MCF 10A (cell line): ENCODE results near the gene LRRC51. TPM values are rescaled to one million over a fixed set of nuclear protein-coding genes. Genes with fewer than 3 reads are reported as not detected.

ENCODE experiments used
- BruUV-seq: library from RNA; stranded (reverse); fragments of 400-500 nt; replicated peaks from 2 replicates; lab custom pipeline; 2021; lab: Mats Ljungman, UMichigan
- CTCF ChIA-PET: fragments of 300-600 bp; sonication (Branson Sonifier 250); formaldehyde crosslinking; extraction: SDS; loops from one replicate; lab custom pipeline; 2021; ENCODE audit warnings: antibody characterized with exemption, inconsistent platforms; lab: Yijun Ruan, JAX
- POLR2A ChIA-PET: fragments of 300-600, 350-650 bp; sonication (Branson Sonifier 250); formaldehyde crosslinking; extraction: SDS; loops from one replicate; lab custom pipeline; 2020; ENCODE audit warnings: antibody characterized with exemption, inconsistent platforms; lab: Yijun Ruan, JAX
- DNase-seq: peaks from one replicate; pipeline ENCODE4 v3.0.0-alpha.2; 2018; ENCODE audit not compliant: unreplicated experiment
- H3K27ac Mint-ChIP-seq: one replicate; pipeline ENCODE4 v1.8.0; 2022; ENCODE audit warnings: mild to moderate bottlenecking, low read depth, mixed read lengths; ENCODE audit not compliant: unreplicated experiment
- H3K27me3 Mint-ChIP-seq: one replicate; pipeline ENCODE4 v1.8.0; 2022; ENCODE audit warnings: mixed read lengths; ENCODE audit not compliant: insufficient read depth, unreplicated experiment
- H3K36me3 Mint-ChIP-seq: one replicate; pipeline ENCODE4 v1.8.0; 2022; ENCODE audit warnings: mild to moderate bottlenecking, moderate library complexity, mixed read lengths; ENCODE audit not compliant: insufficient read depth, unreplicated experiment
- H3K4me1 Mint-ChIP-seq: one replicate; pipeline ENCODE4 v1.8.0; 2022; ENCODE audit warnings: mixed read lengths; ENCODE audit not compliant: insufficient read depth, unreplicated experiment
- H3K4me3 Mint-ChIP-seq: one replicate; pipeline ENCODE4 v1.8.0; 2022; ENCODE audit warnings: mild to moderate bottlenecking, moderate library complexity, mixed read lengths; ENCODE audit not compliant: unreplicated experiment
- H3K9me3 Mint-ChIP-seq: one replicate; pipeline ENCODE4 v1.8.0; 2022; ENCODE audit warnings: mixed read lengths; ENCODE audit not compliant: unreplicated experiment
- intact Hi-C: fragments of 100-400 bp; cut with micrococcal nuclease; formaldehyde crosslinking; loops from 2 replicates; pipeline ENCODE4 v1.14.1; 2022
- total RNA-seq: library from RNA; stranded (reverse); gene quantifications from 2 replicates; pipeline ENCODE4 v1.2.3, GENCODE V29; 2022
- TF ChIP-seq, protein P1 (sequence below): fragments of 200-600 bp; IDR thresholded peaks from one replicate; pipeline ENCODE4 v1.8.0; 2022; ENCODE audit warnings: antibody characterized with exemption, mild to moderate bottlenecking; ENCODE audit not compliant: unreplicated experiment

The LRRC51 gene
- total RNA-seq, 1 experiment from 2014 or later: 9.5 TPM

DNA sequence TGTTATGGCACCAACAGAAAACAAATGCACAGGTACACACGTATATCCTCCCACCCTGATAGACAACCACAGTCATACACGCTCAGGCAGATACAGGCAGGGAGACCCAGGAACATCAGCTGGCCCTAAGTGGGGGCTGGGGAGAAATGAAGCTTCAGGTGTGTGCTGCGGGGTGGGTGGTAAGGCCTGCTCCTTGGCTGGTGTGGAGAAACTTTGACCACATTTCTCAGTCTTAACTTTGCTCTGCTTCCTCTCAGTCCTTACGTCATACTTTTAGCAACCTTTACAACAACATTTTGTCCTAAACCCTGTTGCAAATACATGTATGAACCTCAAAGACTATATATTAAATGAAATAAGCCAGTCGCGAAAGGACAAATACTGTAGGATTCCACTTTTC is 38.5 kb downstream of the LRRC51 start:
- ChIA-PET POLR2A (interaction anchor here (0.8 to 1.4 kb wide), 2 partner anchors 22 to 24 kb away, joined by 3 to 4 read pairs; no protein-coding TSS in a partner anchor), CTCF (interaction anchor here (0.7 to 2.0 kb wide), 4 partner anchors 11 to 65 kb away, joined by 3 to 9 read pairs (median 6); no protein-coding TSS in a partner anchor)
- no peak overlapping the region for H3K4me3 Mint-ChIP-seq
- H3K4me1 Mint-ChIP-seq: no peaks in the 10 kb centered on the region
- H3K36me3 Mint-ChIP-seq: peaks cover 7% of the 10 kb centered on the region
- no TSS peak for BruUV-seq
- H3K9me3 Mint-ChIP-seq: no peaks in the 10 kb centered on the region
- intact Hi-C loops: no loop called here
- no peaks in the 10 kb centered on the region for H3K27me3 Mint-ChIP-seq
- H3K27ac Mint-ChIP-seq: no peak overlapping the region
- TF ChIP-seq, protein P1, sequence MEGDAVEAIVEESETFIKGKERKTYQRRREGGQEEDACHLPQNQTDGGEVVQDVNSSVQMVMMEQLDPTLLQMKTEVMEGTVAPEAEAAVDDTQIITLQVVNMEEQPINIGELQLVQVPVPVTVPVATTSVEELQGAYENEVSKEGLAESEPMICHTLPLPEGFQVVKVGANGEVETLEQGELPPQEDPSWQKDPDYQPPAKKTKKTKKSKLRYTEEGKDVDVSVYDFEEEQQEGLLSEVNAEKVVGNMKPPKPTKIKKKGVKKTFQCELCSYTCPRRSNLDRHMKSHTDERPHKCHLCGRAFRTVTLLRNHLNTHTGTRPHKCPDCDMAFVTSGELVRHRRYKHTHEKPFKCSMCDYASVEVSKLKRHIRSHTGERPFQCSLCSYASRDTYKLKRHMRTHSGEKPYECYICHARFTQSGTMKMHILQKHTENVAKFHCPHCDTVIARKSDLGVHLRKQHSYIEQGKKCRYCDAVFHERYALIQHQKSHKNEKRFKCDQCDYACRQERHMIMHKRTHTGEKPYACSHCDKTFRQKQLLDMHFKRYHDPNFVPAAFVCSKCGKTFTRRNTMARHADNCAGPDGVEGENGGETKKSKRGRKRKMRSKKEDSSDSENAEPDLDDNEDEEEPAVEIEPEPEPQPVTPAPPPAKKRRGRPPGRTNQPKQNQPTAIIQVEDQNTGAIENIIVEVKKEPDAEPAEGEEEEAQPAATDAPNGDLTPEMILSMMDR: no peak
- DNase-seq: no peak

DNA sequence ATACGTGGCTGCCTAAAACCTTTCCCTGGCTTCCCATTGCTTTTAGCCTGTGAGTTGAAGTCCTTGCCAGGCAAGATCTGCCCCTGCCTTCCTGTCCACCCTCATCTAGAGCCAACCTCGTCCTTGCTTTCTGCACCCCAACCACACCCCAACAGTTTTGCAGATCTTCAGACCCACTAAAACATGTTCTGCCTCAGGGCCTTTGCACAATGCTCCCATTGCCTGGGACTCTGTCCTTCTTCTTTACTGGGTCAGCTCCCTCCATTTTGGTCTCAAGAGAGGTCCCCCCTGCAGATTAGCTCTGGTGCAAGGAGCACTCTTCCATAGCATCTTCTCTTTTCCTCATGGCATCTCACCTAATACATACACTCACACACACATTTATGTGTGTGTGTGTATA is 40.3 kb downstream of the LRRC51 start:
- no peaks in the 10 kb centered on the region for H3K27me3 Mint-ChIP-seq
- no peak overlapping the region for H3K27ac Mint-ChIP-seq
- H3K4me3 Mint-ChIP-seq: no peak overlapping the region
- POLR2A ChIA-PET: interaction anchor here (0.8 to 2.3 kb wide), 2 partner anchors 8 to 20 kb away, joined by 4 to 6 read pairs; partner anchors contain the start of gene ANAPC15
- H3K36me3 Mint-ChIP-seq: peaks cover 7% of the 10 kb centered on the region
- no TSS peak for BruUV-seq
- intact Hi-C loops: no loop called here
- TF ChIP-seq, protein P1: no peak
- CTCF ChIA-PET: no interaction called here
- H3K4me1 Mint-ChIP-seq: no peaks in the 10 kb centered on the region
- no peak for DNase-seq
- H3K9me3 Mint-ChIP-seq: no peaks in the 10 kb centered on the region

DNA sequence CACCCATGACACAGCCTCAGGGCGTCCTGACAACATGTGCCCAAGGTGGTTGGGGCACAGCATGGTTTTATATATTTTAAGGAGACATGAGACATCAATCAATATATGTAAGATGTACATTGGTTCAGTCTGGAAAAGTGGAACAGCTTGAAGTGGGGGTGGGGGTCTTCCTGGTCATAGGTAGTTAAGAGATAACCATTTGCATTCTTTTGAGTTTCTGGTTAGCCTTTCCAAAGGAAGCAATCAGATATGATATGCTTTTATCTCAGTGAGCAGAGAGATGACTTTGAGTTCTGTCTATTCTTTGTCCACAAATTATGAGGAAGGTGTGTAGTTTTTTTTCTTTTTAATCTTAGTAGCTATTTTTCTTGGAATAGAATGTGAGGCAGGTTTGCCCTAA is 42.0 kb downstream of the LRRC51 start:
- DNase-seq: no peak
- BruUV-seq: no TSS peak
- Mint-ChIP-seq H3K27me3 (no peaks in the 10 kb centered on the region), H3K36me3 (peaks cover 7% of the 10 kb centered on the region), H3K9me3 (no peaks in the 10 kb centered on the region), H3K4me3 (no peak overlapping the region), H3K4me1 (no peaks in the 10 kb centered on the region), H3K27ac (no peak overlapping the region)
- ChIA-PET CTCF (no interaction called here), POLR2A (interaction anchor here (1.1 to 2.3 kb wide), 4 partner anchors 10 to 22 kb away, joined by 3 to 6 read pairs (median 5); partner anchors contain the start of gene ANAPC15)
- intact Hi-C loops: no loop called here
- TF ChIP-seq, protein P1: no peak

DNA sequence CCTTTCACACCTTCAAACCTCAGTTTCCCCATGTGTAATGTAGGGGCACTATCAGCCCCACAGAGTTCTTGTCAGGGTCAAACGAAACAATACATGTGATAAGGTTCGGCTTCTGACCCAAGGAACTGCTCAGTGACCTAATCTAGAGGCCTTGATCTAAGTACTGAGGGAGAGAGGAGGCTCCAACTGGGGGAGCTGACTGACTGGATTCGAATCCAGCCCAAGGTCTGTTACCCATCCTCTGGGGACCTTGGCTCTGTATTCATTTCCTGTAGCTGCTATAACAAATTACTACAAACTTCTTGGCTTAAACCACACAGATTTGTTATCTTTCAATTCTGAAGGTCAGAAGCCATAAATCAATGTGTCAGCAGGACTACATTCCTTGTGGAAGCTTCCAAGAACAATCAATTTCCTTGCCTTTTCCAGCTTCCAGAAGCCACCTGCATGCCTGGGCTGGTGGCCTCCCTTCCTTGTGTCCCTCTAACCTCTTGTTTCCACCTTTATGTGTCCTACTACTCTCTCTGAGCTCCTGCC is 42.5 kb downstream of the LRRC51 start:
- BruUV-seq: no TSS peak
- H3K36me3 Mint-ChIP-seq: peaks cover 7% of the 10 kb centered on the region
- ChIA-PET CTCF (interaction anchor here (0.6 to 1.0 kb wide), 2 partner anchors 16 to 58 kb away, joined by 3 to 4 read pairs; no protein-coding TSS in a partner anchor), POLR2A (interaction anchor here (0.9 to 1.4 kb wide), 4 partner anchors 10 to 22 kb away, joined by 3 to 6 read pairs (median 4); partner anchors contain the start of gene ANAPC15)
- no peaks in the 10 kb centered on the region for H3K27me3 Mint-ChIP-seq
- no peaks in the 10 kb centered on the region for H3K9me3 Mint-ChIP-seq
- no peaks in the 10 kb centered on the region for H3K4me1 Mint-ChIP-seq
- DNase-seq: no peak
- intact Hi-C loops: no loop called here
- H3K4me3 Mint-ChIP-seq: no peak overlapping the region
- H3K27ac Mint-ChIP-seq: no peak overlapping the region
- TF ChIP-seq, protein P1: no peak
